GM12892 (cell line): ENCODE measurements around the gene PHF21B.

Experiments
- POLR2A ChIP-seq: IDR thresholded peaks from 2 replicates; pipeline ENCODE4 v1.6.1; 2011; ENCODE audit warnings: low read depth, low read length, control low read depth
- POLR2AphosphoS5 ChIP-seq: IDR thresholded peaks from 2 replicates; pipeline ENCODE4 v1.6.1; 2011; ENCODE audit warnings: low read depth, low read length, control low read depth
- TAF1 ChIP-seq: IDR thresholded peaks from 2 replicates; pipeline ENCODE4 v1.6.1; 2011; ENCODE audit warnings: low read depth, mild to moderate bottlenecking, control low read depth, low read length, borderline replicate concordance

DNA sequence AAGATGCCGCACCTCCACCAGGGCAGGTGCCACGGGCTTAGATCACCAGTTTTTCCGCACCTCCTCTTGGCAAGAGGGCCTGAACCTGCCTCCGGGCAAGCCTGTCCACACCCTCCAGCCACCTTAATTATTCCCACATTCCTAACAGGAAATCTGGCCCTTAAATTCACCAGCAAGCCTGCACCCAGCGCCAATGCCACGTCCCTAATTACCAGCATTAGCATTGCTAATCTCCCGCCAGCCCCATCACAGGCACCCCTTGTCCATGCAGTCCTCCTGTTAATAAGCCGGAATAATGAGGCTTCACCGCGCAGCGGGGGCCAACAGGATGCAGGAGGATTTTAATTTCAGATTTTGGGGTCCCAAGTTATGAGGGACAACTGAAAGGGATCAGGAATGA lies 69.7 kb downstream of the PHF21B start:
- no peak for TF ChIP-seq POLR2AphosphoS5
- no peak for TF ChIP-seq TAF1
- TF ChIP-seq POLR2A = no peak
